ENCODE measurements around the gene C1orf35. TPM values are rescaled to one million over a fixed set of nuclear protein-coding genes. Genes with fewer than 3 reads are reported as not detected.

C1orf35 gene
- total and polyA plus RNA-seq, 9 of the 15 experiments (the other 6 are each of a cell fraction or from before 2014, with no cell fraction given): 3.2 to 48.7 (median 12.5) TPM

DNA sequence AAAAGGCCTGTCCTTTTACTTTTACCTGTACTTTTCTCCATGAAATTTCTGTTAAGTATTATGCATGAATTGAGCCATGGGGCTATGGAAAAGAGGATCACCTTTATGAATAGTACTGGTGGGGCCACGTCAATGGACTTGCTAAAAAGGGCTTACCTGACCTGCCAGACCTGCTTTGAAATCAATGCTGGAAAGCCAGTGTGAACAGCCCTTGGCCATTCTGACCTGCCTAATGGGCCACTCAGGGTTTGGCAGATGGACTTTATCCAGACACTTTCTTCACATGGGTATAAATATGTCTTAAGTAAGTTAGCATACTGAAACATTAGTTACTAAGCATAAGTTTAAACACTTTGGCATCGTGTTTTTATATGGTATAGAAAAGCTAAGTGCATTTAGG, 28.6 kb upstream of the C1orf35 start:
- Histone ChIP-seq H4K20me1 (replicated peaks; ENCODE audit: control insufficient read depth, insufficient read depth, low read length) (no peaks in the 10 kb centered on the region), H3K79me2 (ENCODE audit: control insufficient read depth, insufficient read depth, low read length) (no peaks in the 10 kb centered on the region), H3K4me3 (no peak overlapping the region), H2AFZ (ENCODE audit: low read depth, low read length) (no peak overlapping the region), H3K4me1 (replicated peaks in 1 of 2; ENCODE audit: control insufficient read depth in 2 of 2, insufficient read depth in 2 of 2, low read length in 2 of 2) (peaks cover 3 to 6% of the 10 kb centered on the region in 2 experiments; a peak in 3 of 5 replicates), H3K36me3 (ENCODE audit: control insufficient read depth, insufficient read depth, low read length) (no peaks in the 10 kb centered on the region), H3K27ac (ENCODE audit: extremely low read depth, low read depth, low read length) (no peak overlapping the region), H3K9ac (ENCODE audit: insufficient read depth in 1 of 2, low read depth in 2 of 2, low read length in 2 of 2) (no peak overlapping the region), H3K9me1 (ENCODE audit: control insufficient read depth, insufficient read depth, low read length) (no peaks in the 10 kb centered on the region), H3K27me3 (ENCODE audit: control insufficient read depth in 2 of 2, insufficient read depth in 2 of 2, low read length in 2 of 2) (no peaks in the 10 kb centered on the region), H3K4me2 (ENCODE audit: insufficient read depth, low read length) (no peak overlapping the region), H3K9me3 (replicated peaks; ENCODE audit: control insufficient read depth, insufficient read depth, low read depth, low read length) (no peaks in the 10 kb centered on the region)
- CTCF ChIA-PET (ENCODE audit: low intra/inter-chr PET ratio): interaction anchor here (0.8 to 3.2 kb wide), 3 partner anchors 60 to 384 kb away, joined by 4 to 13 read pairs (median 5); no protein-coding TSS in a partner anchor
- intact Hi-C loops (cut with micrococcal nuclease): loop anchor here (1.0 to 5.0 kb wide), 6 partner anchors 35 to 384 kb away; a partner anchor contains a TSS
- POLR2A ChIA-PET: interaction anchor here (0.6 to 2.1 kb wide), 2 partner anchors 9 to 48 kb away, joined by 3 to 6 read pairs; no protein-coding TSS in a partner anchor
- 29% methylated on average over 2 of the region's 2 CpGs for WGBS (ENCODE audit: insufficient coverage, low coverage, missing lambda C conversion rate)
- in situ Hi-C loops (cut with MboI): no loop called here
- DNase-seq (ENCODE audit: extremely low read depth in 1 of 4, low spot score in 3 of 4) (no peak), FAIRE-seq (no peak), ATAC-seq (no peak)
- TF ChIP-seq ZNF445 (CRISPR knock-in tag; IDR thresholded peaks at IDR 0.05; ENCODE audit: low read depth) (no peak), ZNF311 (CRISPR knock-in tag; IDR thresholded peaks at IDR 0.05) (no peak), MEF2D (tag; conservative IDR thresholded peaks at IDR 0.05; ENCODE audit: low read depth) (no peak), ZBTB17 (CRISPR knock-in tag; IDR thresholded peaks at IDR 0.05) (no peak), ZBTB12 (CRISPR knock-in tag; IDR thresholded peaks at IDR 0.05) (no peak), TEAD1 (CRISPR knock-in tag; IDR thresholded peaks at IDR 0.05) (no peak), BACH1 (tag; IDR thresholded peaks at IDR 0.05) (no peak), MAFK (IDR thresholded peaks at IDR 0.05; ENCODE audit: low read length) (no peak)
- BruUV-seq (replicated peaks): no TSS peak
